Measurements from ENCODE around the gene TM9SF1.

Gene TM9SF1

GRCh38 chr14:24178399-24179178 is 16.7 kb downstream of the TM9SF1 start:
- no peaks in the 10 kb centered on the region for H3K27me3 ChIP-seq (ENCODE audit: low read depth, low read length)
- H4K20me1 ChIP-seq (ENCODE audit: insufficient read depth, low read length): no peaks in the 10 kb centered on the region
- H3K9ac ChIP-seq (ENCODE audit: low read length): no peak overlapping the region
- no peaks in the 10 kb centered on the region for H3K4me1 ChIP-seq (ENCODE audit: low read length)
- no peak overlapping the region for H2AFZ ChIP-seq (ENCODE audit: low read depth, low read length)
- H3K4me2 ChIP-seq (ENCODE audit: low read length): no peak overlapping the region
- no peak overlapping the region for H3K4me3 ChIP-seq (ENCODE audit: low read length)
- H3K36me3 ChIP-seq (replicated peaks; ENCODE audit: low read depth, low read length): peaks cover 51% of the 10 kb centered on the region
- H3K9me3 ChIP-seq (ENCODE audit: insufficient read depth, low read length): no peaks in the 10 kb centered on the region
- H3K79me2 ChIP-seq (ENCODE audit: low read length): no peaks in the 10 kb centered on the region
- H3K27ac ChIP-seq (ENCODE audit: low read length): no peak overlapping the region
- TF ChIP-seq EZH2phosphoT487 (IDR thresholded peaks at IDR 0.05; ENCODE audit: low read depth) (no peak), CTCF (IDR thresholded peaks at IDR 0.05; ENCODE audit: low read depth, low read length) (no peak)

GRCh38 chr14:24177891-24178290 is 17.4 kb downstream of the TM9SF1 start:
- no peak overlapping the region for H2AFZ ChIP-seq (ENCODE audit: low read depth, low read length)
- H3K27ac ChIP-seq (ENCODE audit: low read length): no peak overlapping the region
- H3K4me1 ChIP-seq (ENCODE audit: low read length): no peaks in the 10 kb centered on the region
- H3K4me3 ChIP-seq (ENCODE audit: low read length): no peak overlapping the region
- TF ChIP-seq CTCF (IDR thresholded peaks at IDR 0.05; ENCODE audit: low read depth, low read length): no peak
- TF ChIP-seq EZH2phosphoT487 (IDR thresholded peaks at IDR 0.05; ENCODE audit: low read depth): no peak
- no peaks in the 10 kb centered on the region for H3K79me2 ChIP-seq (ENCODE audit: low read length)
- no peak overlapping the region for H3K4me2 ChIP-seq (ENCODE audit: low read length)
- H3K9ac ChIP-seq (ENCODE audit: low read length): no peak overlapping the region
- H3K27me3 ChIP-seq (ENCODE audit: low read depth, low read length): no peaks in the 10 kb centered on the region
- H3K36me3 ChIP-seq (replicated peaks; ENCODE audit: low read depth, low read length): peaks cover 49% of the 10 kb centered on the region
- no peaks in the 10 kb centered on the region for H3K9me3 ChIP-seq (ENCODE audit: insufficient read depth, low read length)
- no peaks in the 10 kb centered on the region for H4K20me1 ChIP-seq (ENCODE audit: insufficient read depth, low read length)

GRCh38 chr14:24177041-24177825 is 18.0 kb downstream of the TM9SF1 start:
- H3K9me3 ChIP-seq (ENCODE audit: insufficient read depth, low read length): no peaks in the 10 kb centered on the region
- no peaks in the 10 kb centered on the region for H3K79me2 ChIP-seq (ENCODE audit: low read length)
- H2AFZ ChIP-seq (ENCODE audit: low read depth, low read length): no peak overlapping the region
- H3K9ac ChIP-seq (ENCODE audit: low read length): no peak overlapping the region
- H3K4me1 ChIP-seq (ENCODE audit: low read length): no peaks in the 10 kb centered on the region
- no peak overlapping the region for H3K27ac ChIP-seq (ENCODE audit: low read length)
- peaks cover 45% of the 10 kb centered on the region for H3K36me3 ChIP-seq (replicated peaks; ENCODE audit: low read depth, low read length)
- H3K27me3 ChIP-seq (ENCODE audit: low read depth, low read length): no peaks in the 10 kb centered on the region
- no peak overlapping the region for H3K4me2 ChIP-seq (ENCODE audit: low read length)
- no peak overlapping the region for H3K4me3 ChIP-seq (ENCODE audit: low read length)
- TF ChIP-seq EZH2phosphoT487 (IDR thresholded peaks at IDR 0.05; ENCODE audit: low read depth): no peak
- TF ChIP-seq CTCF (IDR thresholded peaks at IDR 0.05; ENCODE audit: low read depth, low read length): no peak
- H4K20me1 ChIP-seq (ENCODE audit: insufficient read depth, low read length): no peaks in the 10 kb centered on the region

GRCh38 chr14:24176599-24176998 is 18.6 kb downstream of the TM9SF1 start:
- Histone ChIP-seq H2AFZ (ENCODE audit: low read depth, low read length) (no peak overlapping the region), H4K20me1 (ENCODE audit: insufficient read depth, low read length) (no peaks in the 10 kb centered on the region), H3K27ac (ENCODE audit: low read length) (no peak overlapping the region), H3K27me3 (ENCODE audit: low read depth, low read length) (no peaks in the 10 kb centered on the region), H3K79me2 (ENCODE audit: low read length) (no peaks in the 10 kb centered on the region), H3K36me3 (replicated peaks; ENCODE audit: low read depth, low read length) (peaks cover 45% of the 10 kb centered on the region), H3K4me3 (ENCODE audit: low read length) (no peak overlapping the region), H3K9ac (ENCODE audit: low read length) (no peak overlapping the region), H3K9me3 (ENCODE audit: insufficient read depth, low read length) (no peaks in the 10 kb centered on the region), H3K4me2 (ENCODE audit: low read length) (no peak overlapping the region), H3K4me1 (ENCODE audit: low read length) (no peaks in the 10 kb centered on the region)
- TF ChIP-seq CTCF (IDR thresholded peaks at IDR 0.05; ENCODE audit: low read depth, low read length) (no peak), EZH2phosphoT487 (IDR thresholded peaks at IDR 0.05; ENCODE audit: low read depth) (no peak)
